H7 (cell line): ENCODE results near the gene IGFLR1. TPM values are rescaled to one million over a fixed set of nuclear protein-coding genes. Genes with fewer than 3 reads are reported as not detected.

Experiments used
- DNase-seq: peaks from one replicate; pipeline ENCODE4 v3.0.0; 2012
- H3K27me3 ChIP-seq: 2 replicates; pipeline ENCODE4 v1.6.0; 2011; ENCODE audit warnings: mild to moderate bottlenecking, low read length; ENCODE audit not compliant: control insufficient read depth, insufficient read depth
- H3K36me3 ChIP-seq: replicated peaks from 2 replicates; pipeline ENCODE4 v1.5.1; 2011; ENCODE audit warnings: low read length; ENCODE audit not compliant: control insufficient read depth, insufficient read depth
- H3K4me3 ChIP-seq: 2 replicates; pipeline ENCODE4 v1.5.1; 2011; ENCODE audit warnings: low read depth, mild to moderate bottlenecking, control low read depth, low read length, moderate library complexity; ENCODE audit not compliant: insufficient read depth
- total RNA-seq: library from RNA; depleted of rRNA; stranded (reverse); fragments of >200 nt; shearing (Covaris generic); gene quantifications from 2 replicates; pipeline ENCODE4 v1.2.3, GENCODE V29; 2014

IGFLR1 gene
- total RNA-seq, 1 experiment from 2014 or later: 15.2 TPM

DNA sequence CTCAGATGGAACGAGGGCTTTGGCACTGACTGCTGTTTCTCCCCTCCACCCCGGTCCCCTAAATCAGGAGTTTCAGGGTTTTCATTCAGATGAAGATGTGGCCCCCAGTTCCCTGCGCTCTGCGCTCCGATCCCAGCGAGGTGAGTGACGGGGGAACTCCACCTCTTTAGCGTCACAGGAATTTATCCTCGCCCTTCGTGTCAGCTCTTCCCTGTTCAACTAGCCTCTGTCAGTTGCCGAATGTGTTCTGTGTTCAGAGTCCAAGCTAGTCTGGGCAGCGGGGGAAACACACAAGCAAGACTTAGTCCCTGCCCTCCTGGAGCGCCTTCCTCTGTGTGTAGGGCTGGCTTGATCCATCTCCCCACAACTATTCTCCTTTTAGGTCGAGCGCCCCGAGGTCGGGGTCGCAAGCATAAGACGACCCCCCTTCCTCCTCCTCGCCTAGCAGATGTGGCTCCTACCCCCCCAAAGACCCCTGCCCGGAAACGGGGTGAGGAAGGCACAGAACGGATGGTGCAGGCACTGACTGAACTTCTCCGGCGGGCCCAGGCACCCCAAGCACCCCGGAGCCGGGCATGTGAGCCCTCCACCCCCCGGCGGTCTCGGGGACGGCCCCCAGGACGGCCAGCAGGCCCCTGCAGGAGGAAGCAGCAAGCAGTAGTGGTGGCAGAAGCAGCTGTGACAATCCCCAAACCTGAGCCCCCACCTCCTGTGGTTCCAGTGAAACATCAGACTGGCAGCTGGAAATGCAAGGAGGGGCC, 22.7 kb downstream of the IGFLR1 start:
- Histone ChIP-seq H3K36me3 (peaks cover 19% of the 10 kb centered on the region), H3K4me3 (no peak overlapping the region), H3K27me3 (peaks cover 3% of the 10 kb centered on the region)
- peak; percentile 57 for DNase-seq

DNA sequence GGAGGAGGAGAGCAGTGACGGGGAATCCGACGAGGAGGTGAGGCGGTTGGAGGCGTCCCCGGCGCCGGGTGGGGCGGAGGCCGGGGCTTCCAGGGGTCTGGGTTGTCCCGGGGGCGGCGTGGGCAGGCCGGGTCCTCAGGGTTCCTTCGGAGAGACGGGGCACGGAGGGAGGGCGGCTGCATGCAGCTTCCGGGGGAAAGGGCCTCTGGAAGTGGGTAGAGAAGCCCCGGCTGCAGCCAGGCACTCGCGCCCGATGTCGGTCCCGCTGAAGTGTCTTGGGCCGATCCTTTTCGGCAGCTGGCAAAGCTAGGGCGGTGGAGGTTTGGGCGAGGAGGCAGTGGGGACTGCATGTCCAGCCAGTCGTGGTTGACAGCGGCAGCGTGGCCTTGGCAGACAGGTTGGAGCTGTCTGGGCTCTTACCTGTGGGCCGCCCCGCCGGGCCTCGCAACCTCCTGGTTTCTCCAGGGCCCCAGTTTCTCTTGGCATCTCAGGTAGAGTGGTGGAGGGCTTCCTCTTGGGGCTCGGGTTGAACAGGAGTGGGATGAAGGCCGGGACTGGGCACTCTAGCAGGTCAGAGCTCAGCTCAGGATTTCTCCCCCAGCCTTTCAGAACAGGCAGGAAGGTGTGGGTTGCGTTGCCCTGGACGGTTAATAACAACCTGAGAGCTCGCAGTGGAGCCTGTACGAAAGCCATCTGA, 23.8 kb downstream of the IGFLR1 start:
- peak; percentile 79 for DNase-seq
- H3K4me3 ChIP-seq: peak overlapping the region; percentile 80
- H3K27me3 ChIP-seq: peaks cover 3% of the 10 kb centered on the region
- peaks cover 17% of the 10 kb centered on the region for H3K36me3 ChIP-seq

DNA sequence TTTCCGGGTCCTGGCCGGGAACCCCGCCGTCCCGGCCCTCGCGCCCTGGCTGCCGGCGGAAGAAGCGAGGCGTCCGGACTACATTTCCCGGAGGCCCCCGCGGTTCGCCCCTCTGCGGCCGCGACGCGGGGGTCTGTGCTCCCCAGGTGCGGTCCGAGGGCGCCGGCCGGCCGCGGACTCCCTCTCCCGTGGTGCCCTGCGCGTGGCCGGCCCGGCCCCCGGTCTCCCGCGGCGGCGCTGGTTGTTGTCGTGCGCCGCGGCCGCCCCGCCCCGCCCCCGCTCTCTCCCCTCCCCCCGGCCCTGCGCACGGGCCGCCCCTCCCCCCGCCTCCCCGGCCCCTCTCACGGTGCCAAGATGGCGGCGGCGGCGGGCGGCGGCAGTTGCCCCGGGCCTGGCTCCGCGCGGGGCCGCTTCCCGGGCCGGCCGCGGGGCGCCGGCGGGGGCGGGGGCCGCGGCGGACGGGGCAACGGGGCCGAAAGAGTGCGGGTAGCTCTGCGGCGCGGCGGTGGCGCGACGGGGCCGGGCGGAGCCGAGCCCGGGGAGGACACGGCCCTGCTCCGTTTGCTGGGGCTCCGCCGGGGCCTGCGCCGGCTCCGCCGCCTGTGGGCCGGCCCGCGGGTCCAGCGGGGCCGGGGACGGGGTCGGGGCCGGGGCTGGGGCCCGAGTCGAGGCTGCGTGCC, 24.4 kb downstream of the IGFLR1 start, which contains the start of gene KMT2B:
Gene KMT2B (plus strand): TSS at position 339 of the 680 bp plus-strand sequence. CDS start 16 bp downstream, at position 355.
- H3K36me3 ChIP-seq: peaks cover 10% of the 10 kb centered on the region
- DNase-seq: peak; percentile 100
- peak within 1 kb of the TSS; percentile 94 for H3K4me3 ChIP-seq
- H3K27me3 ChIP-seq: peaks cover 3% of the 10 kb centered on the region

- Histone ChIP-seq H3K36me3 (peaks cover 6% of the 10 kb centered on the region), H3K27me3 (peaks cover 3% of the 10 kb centered on the region), H3K4me3 (peak overlapping the region; percentile 94)
- DNase-seq: peak; percentile 100
Observed at GRCh38 chr19:35716801-35717664, 25.2 kb downstream of the IGFLR1 start.

DNA sequence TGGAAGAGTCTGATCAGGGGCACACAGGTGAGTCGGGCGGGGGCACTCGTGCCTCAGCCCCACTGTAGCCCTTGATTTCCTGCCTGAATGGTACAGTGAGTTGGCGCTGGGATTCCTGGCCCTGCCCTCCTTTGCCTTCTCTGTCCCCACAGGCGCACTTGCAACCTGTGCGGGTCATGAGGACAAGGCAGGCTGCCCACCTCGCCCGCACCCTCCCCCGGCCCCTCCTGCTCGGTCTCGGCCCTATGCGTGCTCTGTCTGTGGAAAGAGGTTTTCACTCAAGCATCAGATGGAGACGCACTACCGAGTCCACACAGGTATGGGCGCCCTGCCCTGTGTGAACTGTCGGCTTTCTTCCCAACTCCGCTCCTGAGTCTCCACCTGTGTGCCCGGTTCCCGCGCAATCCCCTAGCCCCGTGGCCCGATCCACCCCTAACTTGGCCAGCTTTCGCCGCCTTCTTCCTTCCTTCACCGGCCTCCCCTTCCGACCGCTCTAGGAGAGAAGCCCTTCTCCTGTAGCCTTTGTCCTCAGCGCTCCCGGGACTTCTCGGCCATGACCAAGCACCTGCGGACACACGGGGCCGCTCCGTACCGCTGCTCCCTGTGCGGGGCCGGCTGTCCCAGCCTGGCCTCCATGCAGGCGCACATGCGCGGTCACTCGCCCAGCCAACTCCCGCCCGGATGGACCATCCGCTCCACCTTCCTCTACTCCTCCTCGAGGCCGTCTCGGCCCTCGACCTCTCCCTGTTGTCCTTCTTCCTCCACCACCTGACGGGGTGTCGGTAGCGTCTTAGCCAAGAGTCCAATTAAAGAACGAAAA, 26.1 kb downstream of the IGFLR1 start:
- Histone ChIP-seq H3K36me3 (peaks cover 3% of the 10 kb centered on the region), H3K4me3 (peak overlapping the region; percentile 94), H3K27me3 (peaks cover 3% of the 10 kb centered on the region)
- DNase-seq: peak; percentile 89

GRCh38 chr19:35715355-35715809, 26.9 kb downstream of the IGFLR1 start:
- Histone ChIP-seq H3K27me3 (peaks cover 3% of the 10 kb centered on the region), H3K4me3 (peak overlapping the region; percentile 94)
- DNase-seq: peak; percentile 56

GRCh38 chr19:35714601-35715354, 27.5 kb downstream of the IGFLR1 start:
- Histone ChIP-seq H3K36me3 (no peaks in the 10 kb centered on the region), H3K27me3 (peaks cover 3% of the 10 kb centered on the region), H3K4me3 (no peak overlapping the region)
- DNase-seq: peak; percentile 80

More at GRCh38 chr19:35715355-35715809, 26.9 kb downstream of the IGFLR1 start:
- H3K36me3 ChIP-seq: peaks cover 3% of the 10 kb centered on the region

- Histone ChIP-seq H3K27me3 (peaks cover 3% of the 10 kb centered on the region), H3K4me3 (no peak overlapping the region), H3K36me3 (no peaks in the 10 kb centered on the region)
- no peak for DNase-seq
Observed at GRCh38 chr19:35713904-35714495, 28.3 kb downstream of the IGFLR1 start.

DNA sequence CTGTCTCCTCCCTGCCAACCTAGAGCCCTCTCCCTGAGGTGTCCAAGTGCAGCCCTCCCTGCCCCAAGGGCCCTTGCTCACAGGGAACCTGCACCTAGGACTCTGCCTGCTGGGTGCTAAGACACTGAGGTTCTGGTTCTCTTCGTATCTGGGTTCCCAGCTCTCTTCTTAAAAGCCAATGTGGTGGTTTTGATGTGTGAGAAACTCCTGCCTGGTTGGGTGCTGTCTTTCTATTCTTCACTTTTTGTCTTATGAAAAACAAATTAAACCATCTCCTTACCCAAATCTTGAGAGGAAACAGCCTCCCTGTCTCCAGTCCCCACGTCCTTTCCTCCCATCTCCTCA, 28.8 kb downstream of the IGFLR1 start:
- Histone ChIP-seq H3K36me3 (no peaks in the 10 kb centered on the region), H3K4me3 (no peak overlapping the region), H3K27me3 (peaks cover 3% of the 10 kb centered on the region)
- no peak for DNase-seq

DNA sequence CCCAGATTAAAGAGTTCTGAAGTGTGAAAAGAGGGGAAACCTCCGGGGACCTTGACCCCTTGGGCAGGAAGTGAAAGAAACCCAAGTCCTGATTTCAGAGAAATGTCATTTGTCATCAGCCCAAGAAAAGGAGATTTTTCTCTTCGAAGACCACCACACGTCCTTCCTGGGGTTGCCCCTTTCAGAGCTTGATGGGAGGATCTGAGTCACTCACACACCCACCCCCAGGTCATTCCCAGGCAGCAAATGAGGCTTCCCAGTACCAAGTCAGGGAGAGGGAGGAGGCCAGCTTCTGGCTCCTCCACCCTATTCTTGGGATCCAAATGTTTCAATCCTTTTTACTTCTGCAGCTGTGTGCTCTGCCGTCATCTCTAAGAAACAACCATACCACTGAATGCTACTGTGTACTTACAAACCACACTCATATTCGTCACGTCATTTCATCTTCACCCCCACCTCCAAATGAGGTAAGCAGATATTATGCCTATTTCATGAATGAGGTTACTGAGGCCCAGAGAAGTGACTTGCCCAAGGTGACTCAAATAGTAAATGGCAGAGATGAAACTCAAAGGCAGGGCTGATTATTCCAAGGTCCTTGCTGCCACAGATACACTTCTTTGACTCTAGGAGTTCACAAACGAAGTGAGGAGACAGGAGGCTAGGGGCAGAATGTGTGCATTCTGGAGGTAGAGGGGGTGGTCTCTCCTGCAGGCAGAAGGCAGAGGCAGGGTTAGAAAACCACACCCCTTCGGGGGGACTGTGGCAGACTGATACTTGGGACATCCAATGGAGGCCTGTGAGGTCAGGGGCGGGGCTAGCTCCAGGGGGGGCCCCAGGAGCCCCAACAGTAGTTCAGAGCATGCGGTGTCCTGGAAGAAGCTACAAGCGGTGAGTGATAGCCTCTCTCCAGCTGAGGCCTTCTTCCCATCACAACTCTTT, 29.4 kb downstream of the IGFLR1 start:
- peak; percentile 80 for DNase-seq
- Histone ChIP-seq H3K27me3 (peaks cover 3% of the 10 kb centered on the region), H3K4me3 (no peak overlapping the region), H3K36me3 (no peaks in the 10 kb centered on the region)

GRCh38 chr19:35710784-35711723, 31.2 kb downstream of the IGFLR1 start:
- no peak for DNase-seq
- Histone ChIP-seq H3K36me3 (no peaks in the 10 kb centered on the region), H3K4me3 (no peak overlapping the region), H3K27me3 (peaks cover 3% of the 10 kb centered on the region)
